Peyer's patch (tissue), 4 donors: Measurements from ENCODE around the gene CDK5RAP3.

ENCODE experiments used
- POLR2A ChIP-seq, 2 donors: fragments of 450-650 bp; IDR thresholded peaks; one replicate each; pipeline ENCODE4 v1.5.1; 2017; ENCODE audit warnings: antibody characterized with exemption in 2 of 2, mild to moderate bottlenecking in 2 of 2, moderate library complexity in 2 of 2
- TF ChIP-seq, protein P1 (sequence below), 6 experiments: fragments of 450-650 bp in 4 of 6; fragments of 200-600 bp in 2 of 6; sonication (generic) in 1 of 6; IDR thresholded peaks; one replicate each; pipeline ENCODE4 v1.5.1; 2017 to 2019; ENCODE audit warnings: antibody characterized with exemption in 6 of 6, mild to moderate bottlenecking in 3 of 6, moderate library complexity in 1 of 6

DNA sequence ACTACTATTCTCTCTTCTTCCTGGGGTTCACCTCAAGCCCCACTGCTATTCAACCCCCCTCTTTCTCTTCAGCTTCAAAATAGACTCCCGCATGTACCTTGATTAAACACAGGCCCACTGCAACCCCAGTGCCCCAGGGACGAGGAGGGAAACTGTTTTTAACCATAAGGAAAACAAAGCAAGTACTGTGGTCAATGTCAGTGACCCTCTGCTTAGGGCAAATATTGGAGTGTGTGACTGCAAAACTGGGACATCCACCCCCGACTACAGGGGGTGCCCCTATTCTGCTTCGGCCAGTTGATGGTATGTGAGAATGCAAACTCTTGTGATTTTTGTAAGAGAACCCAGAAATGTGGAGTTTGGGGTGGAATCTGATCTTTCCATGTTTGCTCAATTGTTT lies 39.1 kb upstream of the CDK5RAP3 start:
- TF ChIP-seq POLR2A (IDR thresholded peaks at IDR 0.05): no peak
- TF ChIP-seq, protein P1, sequence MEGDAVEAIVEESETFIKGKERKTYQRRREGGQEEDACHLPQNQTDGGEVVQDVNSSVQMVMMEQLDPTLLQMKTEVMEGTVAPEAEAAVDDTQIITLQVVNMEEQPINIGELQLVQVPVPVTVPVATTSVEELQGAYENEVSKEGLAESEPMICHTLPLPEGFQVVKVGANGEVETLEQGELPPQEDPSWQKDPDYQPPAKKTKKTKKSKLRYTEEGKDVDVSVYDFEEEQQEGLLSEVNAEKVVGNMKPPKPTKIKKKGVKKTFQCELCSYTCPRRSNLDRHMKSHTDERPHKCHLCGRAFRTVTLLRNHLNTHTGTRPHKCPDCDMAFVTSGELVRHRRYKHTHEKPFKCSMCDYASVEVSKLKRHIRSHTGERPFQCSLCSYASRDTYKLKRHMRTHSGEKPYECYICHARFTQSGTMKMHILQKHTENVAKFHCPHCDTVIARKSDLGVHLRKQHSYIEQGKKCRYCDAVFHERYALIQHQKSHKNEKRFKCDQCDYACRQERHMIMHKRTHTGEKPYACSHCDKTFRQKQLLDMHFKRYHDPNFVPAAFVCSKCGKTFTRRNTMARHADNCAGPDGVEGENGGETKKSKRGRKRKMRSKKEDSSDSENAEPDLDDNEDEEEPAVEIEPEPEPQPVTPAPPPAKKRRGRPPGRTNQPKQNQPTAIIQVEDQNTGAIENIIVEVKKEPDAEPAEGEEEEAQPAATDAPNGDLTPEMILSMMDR (IDR thresholded peaks at IDR 0.05): no peak
